UCSD-AML1 (cell line): Measurements from ENCODE around the gene INSYN1.
"Not testable (repeated sequence)": the region's sequence is repeated elsewhere in the genome, so short reads cannot be mapped to it uniquely, and the experiment has no call there.

ENCODE experiments used
- DNase-seq: peaks from one replicate; lab custom pipeline; 2025; ENCODE audit not compliant: unreplicated experiment; lab: John Stamatoyannopoulos, UW

Gene INSYN1

DNA sequence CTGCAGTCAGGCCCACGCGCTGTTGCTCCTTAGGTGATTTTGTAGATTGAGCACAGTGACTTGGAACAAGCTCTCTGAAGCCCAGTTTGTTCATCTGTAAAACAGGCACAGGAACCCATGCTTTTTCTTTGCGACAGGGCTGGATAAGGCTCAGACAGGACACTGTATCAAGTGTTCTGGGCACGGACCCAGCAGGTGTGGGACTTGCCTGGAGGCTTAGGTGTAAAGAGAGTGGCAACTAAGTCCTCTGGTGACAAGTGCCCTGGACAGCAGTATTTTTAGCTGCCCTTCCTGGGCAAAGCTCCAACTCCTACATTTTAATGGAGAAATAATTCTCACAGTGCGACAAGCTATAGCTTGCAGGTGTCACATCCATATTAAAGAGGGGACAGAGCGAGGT is 36.7 kb downstream of the INSYN1 start:
- DNase-seq = no peak

DNA sequence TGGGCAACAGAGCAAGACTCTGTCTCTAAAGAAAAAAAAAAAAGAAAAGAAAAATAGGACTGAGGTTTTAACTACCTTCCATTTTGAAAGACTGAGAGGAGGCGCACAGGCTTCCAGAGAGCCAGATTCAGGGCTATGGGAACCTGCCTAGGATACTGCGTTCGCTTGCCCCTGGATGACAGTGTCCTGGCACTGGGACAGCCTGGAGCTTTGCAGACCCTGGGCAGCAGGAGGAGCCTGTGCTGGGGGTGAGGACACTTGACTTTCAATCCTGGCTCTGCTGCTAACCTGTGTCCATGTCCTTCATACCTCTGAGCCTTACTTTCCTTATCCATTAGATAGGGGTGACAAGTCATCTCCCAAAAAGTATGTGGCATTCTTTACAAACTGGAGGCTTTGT is 37.7 kb downstream of the INSYN1 start:
- DNase-seq = no peak

DNA sequence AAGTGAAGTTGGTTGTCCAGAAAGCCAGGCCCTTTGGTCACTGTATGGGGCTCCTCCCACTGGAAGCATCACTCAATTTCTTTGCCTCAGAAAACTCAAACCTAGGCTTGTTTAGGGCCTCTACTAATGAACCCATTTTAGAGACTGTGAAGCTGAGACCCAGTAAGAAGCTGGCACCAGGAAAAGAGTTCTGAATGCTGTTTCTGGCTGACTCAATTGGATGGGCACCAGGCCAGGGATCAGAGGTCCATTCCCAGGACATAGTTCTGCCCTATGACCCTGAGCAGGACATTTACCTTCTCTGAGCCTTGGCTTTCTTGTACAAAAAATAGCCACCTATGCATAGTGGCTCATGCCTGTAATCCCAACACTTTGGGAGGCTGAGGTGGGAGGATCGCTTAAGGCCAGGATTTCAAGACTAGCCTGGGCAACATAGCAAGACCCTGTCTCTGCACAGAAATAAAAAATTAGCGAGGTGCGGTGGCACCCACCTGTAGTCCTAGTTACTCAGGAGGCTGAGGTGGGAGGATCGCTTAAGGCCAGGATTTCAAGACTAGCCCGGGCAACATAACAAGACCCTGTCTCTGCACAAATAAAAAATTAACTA is 38.4 kb downstream of the INSYN1 start:
- no peak for DNase-seq

DNA sequence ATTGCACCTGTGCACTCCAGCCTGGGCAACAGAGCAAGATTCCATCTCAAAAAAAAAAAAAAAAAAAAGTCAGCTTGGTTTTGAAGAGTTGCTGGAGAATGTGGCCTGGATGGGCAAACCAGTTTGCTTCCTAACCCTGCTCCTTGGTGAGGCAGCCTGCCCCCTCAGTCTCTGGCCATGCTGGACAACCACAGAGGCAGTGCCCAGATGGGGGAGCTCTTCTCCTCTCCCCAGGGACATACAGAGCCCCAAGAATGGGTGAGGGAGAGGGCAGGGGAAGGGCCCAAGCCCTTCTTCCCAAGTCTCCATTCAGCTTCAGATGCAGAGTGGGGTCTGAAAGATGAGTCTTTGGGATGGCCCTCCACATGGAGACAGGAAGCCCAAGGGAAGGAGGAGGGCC is 41.0 kb downstream of the INSYN1 start:
- no peak for DNase-seq

DNA sequence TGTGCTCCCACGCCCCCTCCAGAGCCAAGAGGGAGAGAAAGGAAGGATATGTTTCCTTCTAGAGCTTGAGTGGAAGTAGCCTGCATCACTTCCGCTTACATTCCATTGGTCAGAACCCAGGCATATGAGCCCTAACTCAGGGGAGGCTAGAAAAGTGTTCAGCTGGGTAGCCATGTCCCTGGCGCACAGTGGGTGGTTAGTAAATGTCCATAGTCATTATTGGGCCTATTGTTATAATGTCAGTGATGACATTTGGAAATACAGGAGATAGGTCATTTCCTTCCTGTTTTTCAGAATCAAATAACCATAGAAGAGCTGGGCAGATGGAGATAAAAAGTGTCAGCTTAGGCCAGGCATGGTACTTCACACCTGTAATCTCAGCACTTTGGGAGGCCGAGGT is 41.6 kb downstream of the INSYN1 start:
- no peak for DNase-seq

DNA sequence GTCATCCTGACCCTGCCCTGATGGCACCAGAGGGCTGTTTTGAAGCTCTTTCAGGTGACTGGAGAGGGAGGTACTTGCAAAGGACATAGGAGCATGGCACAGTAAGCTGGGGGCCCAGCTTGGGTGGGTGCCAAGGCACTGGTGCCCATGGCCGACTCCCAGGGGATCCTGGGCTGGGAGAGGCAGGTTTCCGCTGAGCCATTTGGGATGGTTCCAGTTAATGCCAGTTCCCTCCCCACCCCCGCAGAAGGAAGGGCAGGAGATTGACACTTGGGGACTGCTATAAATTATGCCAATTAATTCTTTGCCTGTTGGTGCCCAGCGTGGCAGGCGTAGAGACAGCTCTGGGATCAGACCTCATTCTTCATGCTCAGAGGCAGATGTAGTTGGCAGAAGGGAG is 42.8 kb downstream of the INSYN1 start:
- DNase-seq = no peak

DNA sequence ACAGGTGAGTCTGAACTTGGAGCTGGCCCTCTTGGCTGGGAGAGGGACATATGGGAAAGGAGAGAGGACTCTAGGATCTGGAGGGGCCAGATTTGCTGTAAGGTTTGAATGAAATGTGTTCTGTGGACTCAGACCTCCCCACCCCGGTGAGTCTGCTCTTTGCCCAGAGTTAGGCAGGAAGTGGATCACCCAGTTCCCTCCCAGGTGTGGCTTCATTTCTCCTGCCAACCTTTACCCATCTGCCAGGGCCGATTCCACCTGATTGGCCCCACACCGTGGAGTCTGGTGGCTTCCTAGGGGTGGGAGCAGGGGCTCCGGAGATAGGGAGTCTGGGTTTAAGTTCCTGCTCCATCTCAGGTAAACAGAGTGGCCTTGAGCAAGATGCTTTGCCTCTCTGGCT is 43.5 kb downstream of the INSYN1 start:
- DNase-seq = no peak

DNA sequence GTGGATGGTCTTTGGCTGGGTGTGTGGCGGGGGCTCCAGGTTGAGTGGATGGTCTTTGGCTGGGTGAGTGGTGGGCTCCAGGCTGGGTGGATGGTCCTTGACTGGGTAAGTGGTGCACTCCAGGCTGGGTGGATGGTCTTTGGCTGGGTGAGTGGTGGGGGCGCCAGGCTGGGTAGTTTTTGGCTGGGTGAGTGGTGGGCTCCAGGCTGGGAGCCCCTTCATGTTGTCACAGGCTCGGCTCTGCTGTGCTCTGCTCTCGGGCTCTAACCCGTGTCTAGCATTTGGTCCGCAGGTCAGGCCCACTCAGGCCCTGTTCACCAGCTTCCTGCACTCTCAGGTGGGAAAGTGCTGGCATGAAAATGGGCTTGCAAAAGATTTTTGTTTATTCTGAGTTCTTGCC is 43.9 kb downstream of the INSYN1 start:
- DNase-seq = no peak

DNA sequence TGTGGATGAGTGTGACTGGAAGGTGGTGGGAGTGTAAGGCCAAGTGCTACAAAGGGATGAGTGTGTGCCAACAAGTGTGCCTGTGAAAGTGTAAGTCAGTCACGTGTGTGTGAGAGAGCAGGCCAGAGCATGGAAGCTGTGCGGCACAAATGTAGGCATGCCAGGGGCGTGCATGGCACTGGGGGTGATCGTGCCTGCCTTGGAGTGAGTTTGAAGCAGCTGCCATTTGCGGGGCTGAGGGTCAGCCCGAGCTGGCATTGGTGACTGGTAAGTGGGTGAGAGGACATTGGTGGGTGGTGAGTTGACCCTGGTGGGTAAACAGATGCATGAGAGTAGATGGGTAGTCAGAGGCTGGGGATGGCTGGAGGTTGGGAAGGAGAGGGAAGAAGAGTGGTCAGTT is 44.5 kb downstream of the INSYN1 start:
- no peak for DNase-seq

DNA sequence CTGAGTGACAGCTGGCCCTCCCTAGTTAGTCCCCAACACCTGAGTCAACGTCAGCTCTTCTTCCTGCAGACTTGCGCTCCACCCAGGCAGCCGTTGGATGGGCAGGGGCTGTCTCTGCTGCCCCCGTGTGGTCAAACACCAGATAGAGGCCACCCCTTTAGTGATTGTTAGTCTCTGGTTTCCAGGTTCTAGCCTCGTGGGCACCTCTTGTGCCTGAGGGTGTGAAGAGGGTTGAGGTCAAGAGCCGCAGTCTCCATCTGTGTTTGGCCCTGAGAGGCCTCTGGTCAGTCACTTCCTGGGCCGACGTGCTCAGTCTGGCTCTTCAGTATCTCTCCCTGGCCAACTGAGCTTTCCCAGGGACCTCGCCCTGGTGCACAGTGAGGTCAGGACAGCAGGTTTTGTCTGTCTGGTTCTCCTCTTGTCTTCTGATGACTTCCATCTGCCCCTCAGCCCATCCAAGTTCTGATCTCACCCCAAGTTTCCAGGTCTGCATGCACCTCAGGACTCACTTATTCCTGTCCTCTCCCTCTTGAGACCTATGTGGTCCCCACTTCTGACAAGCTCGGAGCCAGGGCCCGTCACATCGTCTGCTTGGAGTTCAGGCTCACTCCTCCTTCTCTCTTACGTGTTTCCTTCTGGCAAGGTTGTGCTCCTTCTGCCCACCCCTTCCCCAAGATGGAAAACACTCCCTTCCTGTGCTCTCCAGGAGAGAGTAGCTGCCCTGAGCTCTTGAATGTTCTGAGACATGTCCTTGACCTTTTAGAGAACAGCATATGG is 48.1 kb downstream of the INSYN1 start:
- peak; percentile 60 for DNase-seq

DNA sequence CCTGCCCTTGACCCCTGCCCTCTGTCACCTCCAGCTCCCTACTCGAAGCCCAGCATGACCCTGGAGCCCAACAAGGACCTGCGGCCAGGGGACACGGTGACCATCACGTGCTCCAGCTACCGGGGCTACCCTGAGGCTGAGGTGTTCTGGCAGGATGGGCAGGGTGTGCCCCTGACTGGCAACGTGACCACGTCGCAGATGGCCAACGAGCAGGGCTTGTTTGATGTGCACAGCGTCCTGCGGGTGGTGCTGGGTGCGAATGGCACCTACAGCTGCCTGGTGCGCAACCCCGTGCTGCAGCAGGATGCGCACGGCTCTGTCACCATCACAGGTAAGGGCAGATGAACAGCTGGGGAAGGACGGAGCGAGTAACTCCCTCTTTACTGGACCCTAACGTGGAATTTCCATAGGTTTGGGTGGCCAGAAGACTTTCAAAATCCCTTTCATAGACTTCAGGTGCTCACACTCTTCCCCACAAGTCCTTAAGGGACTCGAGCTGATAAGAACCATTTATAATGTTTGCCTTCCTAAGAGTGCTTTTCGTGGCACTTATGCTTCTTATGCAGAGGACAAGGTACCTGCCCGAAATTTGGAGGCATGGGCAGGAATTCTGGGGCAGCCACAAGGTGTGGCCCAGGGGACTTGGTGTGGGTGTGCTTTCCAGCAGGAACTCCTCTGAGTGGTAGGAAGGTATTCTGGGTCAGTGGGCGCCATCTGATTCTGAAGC is 48.8 kb downstream of the INSYN1 start:
- DNase-seq = not testable (repeated sequence)

DNA sequence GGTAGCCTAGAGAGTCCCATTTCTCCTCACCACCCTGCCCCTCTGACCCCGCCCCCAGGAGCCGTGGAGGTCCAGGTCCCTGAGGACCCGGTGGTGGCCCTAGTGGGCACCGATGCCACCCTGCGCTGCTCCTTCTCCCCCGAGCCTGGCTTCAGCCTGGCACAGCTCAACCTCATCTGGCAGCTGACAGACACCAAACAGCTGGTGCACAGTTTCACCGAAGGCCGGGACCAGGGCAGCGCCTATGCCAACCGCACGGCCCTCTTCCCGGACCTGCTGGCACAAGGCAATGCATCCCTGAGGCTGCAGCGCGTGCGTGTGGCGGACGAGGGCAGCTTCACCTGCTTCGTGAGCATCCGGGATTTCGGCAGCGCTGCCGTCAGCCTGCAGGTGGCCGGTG is 49.5 kb downstream of the INSYN1 start:
- DNase-seq = not testable (repeated sequence)

DNA sequence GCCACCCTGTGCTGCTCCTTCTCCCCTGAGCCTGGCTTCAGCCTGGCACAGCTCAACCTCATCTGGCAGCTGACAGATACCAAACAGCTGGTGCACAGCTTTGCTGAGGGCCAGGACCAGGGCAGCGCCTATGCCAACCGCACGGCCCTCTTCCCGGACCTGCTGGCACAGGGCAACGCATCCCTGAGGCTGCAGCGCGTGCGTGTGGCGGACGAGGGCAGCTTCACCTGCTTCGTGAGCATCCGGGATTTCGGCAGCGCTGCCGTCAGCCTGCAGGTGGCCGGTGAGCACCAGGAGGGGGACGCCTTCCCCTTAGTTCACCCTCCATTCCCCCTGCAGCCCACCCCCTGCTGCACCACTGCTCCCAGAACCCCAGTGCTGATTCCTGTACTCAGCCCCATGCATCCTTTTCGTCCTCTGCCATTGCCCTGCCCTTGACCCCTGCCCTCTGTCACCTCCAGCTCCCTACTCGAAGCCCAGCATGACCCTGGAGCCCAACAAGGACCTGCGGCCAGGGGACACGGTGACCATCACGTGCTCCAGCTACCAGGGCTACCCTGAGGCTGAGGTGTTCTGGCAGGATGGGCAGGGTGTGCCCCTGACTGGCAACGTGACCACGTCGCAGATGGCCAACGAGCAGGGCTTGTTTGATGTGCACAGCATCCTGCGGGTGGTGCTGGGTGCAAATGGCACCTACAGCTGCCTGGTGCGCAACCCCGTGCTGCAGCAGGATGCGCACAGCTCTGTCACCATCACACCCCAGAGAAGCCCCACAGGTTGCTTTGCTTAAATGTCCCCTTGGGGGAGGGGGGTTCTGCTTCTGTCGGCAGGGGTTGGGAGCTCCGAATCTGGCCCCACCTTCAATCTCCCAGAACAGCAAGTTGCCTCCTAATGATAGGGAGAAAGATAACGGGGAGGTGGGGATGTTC is 50.6 kb downstream of the INSYN1 start:
- not testable (repeated sequence) for DNase-seq

DNA sequence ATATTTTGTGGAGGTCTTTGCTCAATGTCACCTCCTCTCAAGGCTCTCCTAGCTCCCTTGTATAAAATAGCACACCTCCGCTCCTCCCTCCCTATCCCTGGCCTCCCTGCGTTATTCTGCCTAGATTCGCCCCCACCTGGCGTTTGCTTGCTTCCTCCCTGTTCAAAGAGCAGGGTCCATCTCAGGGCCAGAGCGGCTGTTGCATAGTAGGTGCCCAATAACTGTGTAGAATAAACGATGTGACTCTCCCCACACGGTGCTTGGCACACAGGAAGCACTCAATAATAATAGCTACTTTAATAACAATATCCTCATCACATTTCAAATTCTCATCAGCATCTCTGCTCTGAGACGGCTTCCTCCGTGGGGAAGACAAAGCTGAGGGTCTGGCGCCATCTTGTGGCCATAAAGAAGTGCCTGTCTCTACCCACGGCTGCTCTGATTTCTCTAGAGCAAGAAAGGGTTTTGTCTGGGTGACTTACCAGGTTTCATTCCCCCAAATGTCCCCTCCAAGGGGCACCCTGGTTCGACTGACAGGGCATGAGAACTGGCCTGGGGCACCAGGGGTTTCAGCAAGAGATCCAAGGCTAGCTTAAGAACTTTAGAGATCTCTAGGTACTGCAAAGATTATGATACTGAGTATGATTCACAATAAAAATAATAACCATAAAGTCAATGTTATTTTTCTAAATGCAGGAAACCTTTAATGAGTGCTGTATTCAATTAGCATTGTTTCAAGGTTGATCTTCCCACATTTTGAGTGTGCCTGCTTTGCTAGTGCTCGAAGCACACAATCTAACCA is 52.9 kb downstream of the INSYN1 start:
- peak; percentile 72 for DNase-seq

DNA sequence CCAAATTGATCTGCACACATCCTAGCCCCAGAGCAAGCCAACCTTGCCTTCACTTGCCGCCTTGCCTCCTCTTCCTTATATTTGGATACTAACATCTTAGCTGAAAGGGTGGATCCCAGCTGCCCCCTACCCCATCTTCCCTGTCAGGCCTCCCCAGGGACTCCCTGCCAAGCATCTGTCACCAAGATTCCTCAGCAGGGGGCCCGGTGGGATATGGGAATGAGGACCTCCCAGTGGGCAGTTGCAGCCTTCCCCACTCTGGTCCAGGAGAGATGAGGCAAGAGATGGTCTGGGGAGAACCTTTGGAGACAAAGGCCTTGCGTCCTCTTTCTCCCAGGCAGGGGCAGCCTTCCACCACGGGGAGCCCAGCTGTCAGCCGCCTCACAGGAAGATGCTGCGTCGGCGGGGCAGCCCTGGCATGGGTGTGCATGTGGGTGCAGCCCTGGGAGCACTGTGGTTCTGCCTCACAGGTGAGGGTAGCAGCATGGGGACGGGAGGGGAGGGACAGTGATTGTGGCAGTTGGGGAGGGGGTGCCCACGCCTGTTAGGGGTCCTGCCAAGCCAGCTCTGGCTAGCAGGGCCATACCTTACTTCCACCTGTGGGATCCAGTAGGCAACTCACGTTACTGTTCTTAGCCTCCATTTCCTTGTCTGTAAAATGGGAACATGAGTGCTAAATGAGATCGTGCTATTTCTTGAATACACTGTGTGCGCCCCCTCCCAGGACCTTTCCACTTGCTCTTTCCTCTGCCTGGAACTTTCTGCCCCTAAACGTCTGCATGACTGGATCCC is 53.7 kb downstream of the INSYN1 start:
- DNase-seq = no peak

DNA sequence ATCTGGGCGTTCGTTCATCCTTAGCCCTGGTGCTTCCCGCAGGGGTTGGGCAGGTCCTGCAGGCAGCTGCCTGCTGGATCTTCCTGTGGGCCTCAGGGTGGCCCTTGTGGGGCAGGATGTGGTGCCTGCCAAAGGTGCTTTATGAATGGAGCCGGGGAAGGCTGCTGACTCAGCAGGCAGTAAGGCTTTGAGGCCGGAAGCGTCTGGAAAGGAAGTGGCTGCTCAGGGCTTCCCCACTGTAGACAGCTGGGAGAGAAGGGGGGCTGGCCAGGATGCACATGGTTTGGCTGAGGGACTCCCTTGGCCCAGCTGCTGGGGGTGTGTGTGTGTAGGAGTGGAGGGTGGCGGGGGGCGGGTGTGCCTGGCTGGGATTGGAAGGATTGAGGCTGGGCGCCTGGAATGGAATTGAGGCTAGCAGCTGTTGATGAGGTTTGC is 56.1 kb downstream of the INSYN1 start:
- DNase-seq = peak; percentile 94

DNA sequence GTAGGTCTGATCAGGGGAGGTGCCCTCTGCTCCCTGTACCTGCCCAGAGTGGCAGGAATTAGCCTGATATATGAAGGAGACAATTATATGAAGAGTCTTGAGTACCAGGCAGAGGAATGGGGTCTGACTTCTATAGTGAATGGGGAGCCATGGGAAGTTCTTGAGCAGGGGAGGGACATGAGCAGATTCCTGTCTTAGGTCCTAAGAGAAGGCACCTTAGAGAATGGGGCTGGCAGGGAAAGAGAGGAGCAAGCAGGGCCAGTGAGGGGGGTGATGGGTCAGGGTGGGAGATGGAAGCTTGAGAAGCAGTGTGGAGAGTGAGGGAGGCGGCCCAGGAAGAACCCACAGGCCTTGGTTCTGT is 56.5 kb downstream of the INSYN1 start:
- no peak for DNase-seq

DNA sequence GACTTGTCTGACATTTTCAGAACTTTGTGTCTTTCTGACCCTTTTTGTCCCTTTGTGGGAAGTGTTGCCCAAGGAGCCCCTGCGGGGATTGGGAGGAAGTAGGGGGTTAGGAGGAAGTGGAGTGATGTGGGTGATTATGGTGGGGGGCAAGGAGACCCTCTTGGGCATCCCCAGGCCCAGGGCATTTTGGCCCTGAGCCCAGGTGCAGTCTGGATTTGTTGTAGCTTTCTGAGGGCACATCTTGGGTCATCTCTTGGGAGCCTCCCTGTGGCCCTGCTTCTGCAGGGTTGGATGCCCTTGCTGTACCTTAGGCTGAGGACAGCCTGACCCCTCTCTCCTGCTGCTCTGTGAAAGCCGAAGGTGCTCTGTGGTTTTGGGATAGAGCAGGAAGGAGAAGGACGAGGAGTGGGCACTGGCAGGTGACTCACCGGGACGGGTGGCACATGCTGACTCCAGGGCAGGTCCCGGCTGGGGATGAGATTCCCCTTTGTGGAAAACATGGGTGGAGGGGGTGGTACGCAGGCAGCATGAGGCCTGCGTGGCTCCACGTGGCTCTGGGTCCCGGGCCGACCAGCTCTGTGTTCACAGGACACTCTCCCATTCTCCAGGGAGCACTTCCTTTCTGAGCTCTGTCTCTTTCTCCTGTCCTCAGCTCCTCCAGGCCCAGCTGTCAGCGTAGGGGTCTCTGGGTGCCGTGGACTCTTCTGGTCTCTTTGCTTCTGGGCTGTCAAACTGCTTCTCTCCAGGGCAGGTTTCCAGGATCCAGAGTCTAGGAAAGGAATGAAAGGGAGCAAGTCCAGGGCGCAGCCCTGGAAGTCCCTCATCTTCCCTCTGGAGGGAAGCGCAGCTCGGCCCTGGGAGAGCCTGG is 57.1 kb downstream of the INSYN1 start:
- DNase-seq = no peak

DNA sequence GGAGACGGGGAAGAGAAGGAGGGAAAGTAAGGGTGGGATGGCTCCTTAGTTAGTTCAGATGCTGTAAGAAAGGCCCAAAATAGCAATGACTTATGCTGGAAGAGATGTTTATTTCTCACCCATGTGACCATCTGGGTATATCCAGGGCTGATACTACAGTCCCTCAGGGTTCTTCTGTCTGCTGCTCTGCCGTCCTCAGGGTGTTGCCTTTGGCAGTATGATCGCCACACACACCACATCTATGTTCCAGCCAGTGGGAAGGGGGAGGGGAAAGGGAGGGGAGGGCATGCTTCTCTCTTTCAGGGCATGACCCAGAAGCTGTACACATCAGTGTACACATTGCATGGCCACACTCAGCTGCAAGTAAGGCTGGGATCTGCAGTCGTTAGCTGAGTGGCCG is 58.7 kb downstream of the INSYN1 start:
- DNase-seq = no peak
